Cardiac fibroblast (primary cell): ENCODE measurements around the gene CEP131.

ENCODE experiments used
- DNase-seq, 2 donors: peaks; one replicate each; pipeline versions ENCODE4 v3.0.0 to v3.0.0-alpha.2; 2010; ENCODE audit warnings: low read depth in 2 of 2
- H3K4me3 ChIP-seq, 2 donors: replicated peaks in 1 of 2; 1 replicate in 1 of 2; 2 replicates in 1 of 2; pipeline ENCODE4 v1.5.1; 2011; ENCODE audit warnings: low read depth in 2 of 2, low read length in 2 of 2, mild to moderate bottlenecking in 2 of 2, moderate library complexity in 1 of 2
- CTCF ChIP-seq: IDR thresholded peaks from one replicate; pipeline ENCODE4 v1.5.1; 2011; ENCODE audit warnings: low read depth, mild to moderate bottlenecking, low read length, inconsistent platforms

The CEP131 gene

DNA sequence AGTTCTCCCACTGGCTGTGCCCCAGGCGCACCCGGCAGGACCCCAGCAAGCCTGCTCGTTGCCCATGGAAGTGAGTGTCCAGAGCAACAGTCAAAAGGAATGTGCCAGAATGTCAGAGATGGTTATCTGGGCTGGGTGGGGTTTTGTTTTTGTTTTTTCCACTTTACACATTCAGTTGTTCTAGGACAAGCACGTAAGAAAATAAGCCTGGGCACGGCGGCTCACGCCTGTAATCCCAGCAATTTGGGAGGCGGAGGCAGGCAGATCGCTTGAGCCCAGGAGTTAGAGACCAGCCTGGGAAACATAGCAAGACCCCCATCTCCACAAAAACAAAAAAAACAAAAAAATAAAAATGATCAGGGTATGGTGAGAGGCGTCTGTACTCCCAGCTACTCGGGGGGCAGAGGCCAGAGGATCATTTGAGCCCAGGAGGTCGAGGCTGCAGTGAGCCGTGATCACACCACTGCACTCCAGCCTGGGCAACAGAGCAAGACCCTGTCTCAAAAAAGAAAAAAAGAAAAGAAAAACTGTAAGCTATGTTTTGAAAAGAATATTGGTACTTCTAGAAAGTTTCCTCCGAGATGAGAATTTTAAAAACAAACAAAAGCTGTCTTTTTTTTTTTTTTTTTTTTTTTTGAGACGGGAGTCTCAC lies 24.7 kb upstream of the CEP131 start:
- no peak for TF ChIP-seq CTCF
- no peak for DNase-seq
- no peak overlapping the region for H3K4me3 ChIP-seq

DNA sequence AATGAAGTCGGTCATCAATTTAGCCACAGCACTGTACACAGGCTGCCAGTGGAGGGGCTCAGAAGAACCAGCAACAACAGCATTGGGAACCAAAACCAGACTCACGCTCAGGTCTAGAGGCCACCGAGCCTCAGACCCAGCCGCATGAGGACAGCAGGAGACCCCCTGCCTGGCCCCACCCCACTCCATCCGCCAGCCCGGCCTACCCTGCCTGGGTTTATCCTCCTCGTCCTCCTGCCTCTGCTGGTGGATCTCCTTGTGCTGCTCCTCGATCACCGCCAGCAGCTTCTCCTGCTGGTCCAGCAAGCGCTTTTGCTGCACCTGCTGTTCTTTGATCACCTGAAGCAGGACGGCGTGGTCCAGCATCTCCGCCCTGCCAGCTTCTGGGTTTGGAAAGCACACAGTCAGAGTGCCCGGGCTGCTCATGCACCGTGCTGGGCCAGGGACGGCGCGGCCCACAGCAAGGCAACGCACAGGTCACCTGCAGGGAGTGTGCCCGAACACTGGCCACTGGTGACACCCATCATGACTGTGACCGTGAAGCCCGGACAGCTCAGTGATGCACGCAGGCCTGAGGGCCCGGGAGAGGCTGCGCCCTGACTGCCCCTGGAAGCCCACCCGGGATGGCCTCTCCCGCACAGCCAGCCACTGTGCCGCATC lies 24.0 kb upstream of the CEP131 start:
- H3K4me3 ChIP-seq, result no peak overlapping the region
- no peak for TF ChIP-seq CTCF
- DNase-seq, result no peak

DNA sequence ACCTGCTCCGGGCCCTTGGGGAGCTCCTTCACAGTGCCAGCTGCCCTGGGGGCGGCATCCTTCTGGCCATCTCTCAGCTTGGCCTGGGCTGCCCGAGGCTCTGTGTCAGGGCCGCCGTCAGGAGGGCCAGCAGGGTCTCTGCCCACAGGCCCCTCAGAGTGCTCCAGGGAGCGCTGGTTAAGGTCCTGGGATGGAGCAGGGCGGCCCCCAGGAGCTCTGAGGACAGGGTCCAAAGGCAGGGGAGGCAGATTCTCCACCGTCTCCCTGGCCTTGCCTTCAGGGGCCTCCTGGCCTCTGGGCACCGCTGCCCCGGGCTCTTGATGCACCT lies 23.5 kb upstream of the CEP131 start:
- no peak for DNase-seq
- no peak for TF ChIP-seq CTCF
- H3K4me3 ChIP-seq, result no peak overlapping the region

DNA sequence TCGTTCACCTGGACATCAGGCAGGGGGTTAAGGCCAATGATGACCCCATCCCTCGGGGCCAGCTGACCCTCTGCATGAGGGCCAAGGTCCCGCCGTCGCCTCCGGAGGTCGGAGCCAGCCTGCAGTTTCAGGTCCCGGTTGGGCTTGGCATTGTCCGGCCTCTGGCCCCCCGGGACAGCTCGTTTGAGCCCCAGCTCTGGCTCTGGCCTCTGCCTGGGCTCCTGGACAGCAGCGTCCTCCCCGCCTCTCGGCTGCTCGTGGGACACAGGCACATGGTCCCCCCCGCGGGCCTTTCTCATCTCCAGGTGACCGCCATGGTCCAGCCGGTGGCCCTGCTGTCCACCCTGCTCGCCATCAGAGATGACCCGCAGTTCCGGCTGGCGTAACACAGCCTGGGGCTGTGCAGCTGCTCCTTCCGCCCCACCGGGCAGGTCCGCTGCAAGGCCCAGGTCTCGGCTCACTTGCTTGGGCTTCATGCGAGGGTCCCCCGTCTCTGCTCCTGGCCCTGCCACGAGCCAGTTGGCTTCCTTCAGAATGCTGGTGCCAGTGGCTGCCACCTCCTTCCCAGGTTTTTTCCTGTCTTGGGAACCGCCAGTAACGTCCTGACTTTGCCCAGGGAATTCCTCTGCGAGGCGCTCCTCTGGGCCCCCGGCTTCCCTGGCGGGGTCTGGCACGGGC lies 23.0 kb upstream of the CEP131 start:
- no peak for DNase-seq
- TF ChIP-seq CTCF, result no peak
- no peak overlapping the region for H3K4me3 ChIP-seq

DNA sequence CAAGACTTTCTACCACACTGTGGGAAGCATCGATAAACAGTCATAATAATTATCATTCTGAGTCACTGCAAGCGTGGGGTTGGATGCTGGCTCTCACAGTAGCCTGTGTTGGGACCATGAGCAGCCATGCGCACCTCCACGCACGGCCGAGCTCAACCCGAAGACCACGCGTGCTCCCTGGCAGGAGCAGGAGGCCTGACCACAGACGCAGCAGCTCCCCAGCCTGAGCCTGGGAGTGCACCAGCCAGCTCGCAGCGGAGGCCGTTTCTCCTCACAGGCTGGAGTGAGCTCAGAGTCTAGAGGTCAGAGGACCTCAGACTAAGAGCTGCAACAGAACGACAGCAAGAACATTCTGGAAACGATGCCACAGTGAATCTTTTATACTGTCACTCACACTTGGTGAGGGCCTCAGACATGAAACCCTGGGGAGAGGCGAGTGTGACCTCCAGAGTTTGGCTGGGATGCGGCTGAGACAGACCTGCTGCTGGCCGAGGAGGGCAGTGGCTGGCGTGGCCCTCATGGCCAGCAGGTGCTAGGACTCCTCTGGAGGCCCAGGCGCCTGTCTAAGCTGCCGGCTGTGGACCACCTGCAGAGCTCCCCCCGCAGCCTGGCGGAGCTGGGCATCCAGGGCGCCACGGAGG lies 22.4 kb upstream of the CEP131 start:
- DNase-seq, result no peak
- TF ChIP-seq CTCF, result no peak
- H3K4me3 ChIP-seq, result no peak overlapping the region

DNA sequence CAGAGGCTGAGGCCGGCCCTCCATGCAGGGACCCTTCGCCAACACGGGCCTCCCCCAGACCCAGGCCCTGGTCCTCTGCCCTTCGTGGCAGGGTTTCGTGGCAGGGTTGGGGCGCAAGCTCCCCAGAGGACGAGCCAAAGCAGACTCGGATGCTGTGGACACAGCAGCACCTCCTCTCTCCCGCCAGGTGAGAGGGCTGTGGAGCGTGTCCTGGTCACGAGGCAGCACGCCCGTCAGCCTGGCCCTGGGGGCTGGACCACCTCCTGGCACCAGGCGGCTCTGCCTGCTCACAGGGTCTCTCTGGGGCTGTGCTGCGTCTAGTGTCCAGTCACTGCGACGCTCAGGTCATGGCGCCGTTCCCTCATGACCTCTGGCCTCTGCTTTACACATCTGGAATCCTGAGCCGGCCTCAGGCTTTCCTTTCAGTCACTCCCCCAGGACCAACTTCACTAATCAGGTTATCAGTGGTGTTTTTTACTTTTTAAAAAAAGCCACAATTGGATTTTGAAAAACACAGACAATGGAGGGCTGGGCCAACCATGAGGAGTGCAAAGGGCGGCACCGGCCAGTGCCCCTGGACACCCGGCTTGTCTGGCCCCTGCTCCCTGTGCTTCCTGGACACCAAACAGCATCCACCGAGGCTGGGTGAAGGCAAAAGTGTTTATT lies 21.7 kb upstream of the CEP131 start:
- no peak overlapping the region for H3K4me3 ChIP-seq
- TF ChIP-seq CTCF, result no peak
- DNase-seq, result no peak
